22Rv1 (cell line): ENCODE measurements around the gene TGFB1I1.

Experiments used
- ZFX ChIP-seq: fragments of 450-650 bp; IDR thresholded peaks from 2 replicates; pipeline ENCODE4 v1.6.1; 2017; ENCODE audit warnings: antibody characterized with exemption, borderline replicate concordance
- TF ChIP-seq, protein P1 (sequence below): fragments of 450-650 bp; IDR thresholded peaks from 2 replicates; pipeline ENCODE4 v1.5.1; 2017; ENCODE audit warnings: mild to moderate bottlenecking

DNA sequence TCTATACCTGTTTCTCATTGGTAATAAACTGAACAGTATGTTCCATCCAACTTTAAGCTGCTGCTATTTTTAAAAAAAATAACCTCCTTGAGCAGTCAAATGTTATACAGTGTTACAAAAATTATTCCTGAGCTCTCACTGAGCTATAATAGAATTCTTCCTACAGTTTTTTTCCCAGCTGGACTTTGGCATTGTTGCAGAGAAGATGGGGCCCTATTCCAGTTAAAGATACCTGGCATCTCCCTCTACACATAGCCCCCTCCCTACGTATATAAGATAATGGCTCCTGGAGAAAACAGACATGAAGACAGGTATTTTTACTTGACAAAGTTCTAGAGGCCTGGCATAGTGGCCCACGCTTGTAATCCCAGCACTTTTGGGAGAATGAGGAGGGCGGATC is 42.2 kb upstream of the TGFB1I1 start:
- TF ChIP-seq, protein P1, sequence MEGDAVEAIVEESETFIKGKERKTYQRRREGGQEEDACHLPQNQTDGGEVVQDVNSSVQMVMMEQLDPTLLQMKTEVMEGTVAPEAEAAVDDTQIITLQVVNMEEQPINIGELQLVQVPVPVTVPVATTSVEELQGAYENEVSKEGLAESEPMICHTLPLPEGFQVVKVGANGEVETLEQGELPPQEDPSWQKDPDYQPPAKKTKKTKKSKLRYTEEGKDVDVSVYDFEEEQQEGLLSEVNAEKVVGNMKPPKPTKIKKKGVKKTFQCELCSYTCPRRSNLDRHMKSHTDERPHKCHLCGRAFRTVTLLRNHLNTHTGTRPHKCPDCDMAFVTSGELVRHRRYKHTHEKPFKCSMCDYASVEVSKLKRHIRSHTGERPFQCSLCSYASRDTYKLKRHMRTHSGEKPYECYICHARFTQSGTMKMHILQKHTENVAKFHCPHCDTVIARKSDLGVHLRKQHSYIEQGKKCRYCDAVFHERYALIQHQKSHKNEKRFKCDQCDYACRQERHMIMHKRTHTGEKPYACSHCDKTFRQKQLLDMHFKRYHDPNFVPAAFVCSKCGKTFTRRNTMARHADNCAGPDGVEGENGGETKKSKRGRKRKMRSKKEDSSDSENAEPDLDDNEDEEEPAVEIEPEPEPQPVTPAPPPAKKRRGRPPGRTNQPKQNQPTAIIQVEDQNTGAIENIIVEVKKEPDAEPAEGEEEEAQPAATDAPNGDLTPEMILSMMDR: no peak
- no peak for TF ChIP-seq ZFX
